GM18502 (cell line): ENCODE results near the gene PPP1R15A.
"Not testable (repeated sequence)": the region's sequence is repeated elsewhere in the genome, so short reads cannot be mapped to it uniquely, and the experiment has no call there.

Experiments
- ATAC-seq: cut with Tn5 transposase; IDR thresholded peaks from one replicate; pipeline ENCODE4 v1.9.1; 2021; ENCODE audit warnings: mild to moderate bottlenecking; ENCODE audit not compliant: unreplicated experiment, poor library complexity

The PPP1R15A gene

DNA sequence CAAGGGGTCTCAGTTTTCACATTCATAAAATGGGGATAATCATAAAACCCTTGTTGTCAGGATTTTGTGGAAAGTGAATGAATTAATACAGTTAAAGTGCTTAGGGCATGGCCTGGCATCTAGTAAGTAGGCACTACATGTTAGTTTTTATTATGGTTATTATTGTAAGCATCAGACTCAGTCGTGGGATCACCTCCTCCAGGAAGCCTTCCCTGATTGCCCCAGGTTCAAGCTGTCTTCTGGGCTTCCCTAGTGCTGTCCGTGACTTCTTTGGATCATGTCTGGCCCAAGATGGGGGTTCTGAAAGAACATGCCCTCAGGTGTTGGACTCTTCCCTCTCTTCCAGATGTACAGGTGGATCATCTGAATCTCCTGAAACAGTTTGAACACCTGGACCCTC, 38.6 kb downstream of the PPP1R15A start:
- no peak for ATAC-seq

DNA sequence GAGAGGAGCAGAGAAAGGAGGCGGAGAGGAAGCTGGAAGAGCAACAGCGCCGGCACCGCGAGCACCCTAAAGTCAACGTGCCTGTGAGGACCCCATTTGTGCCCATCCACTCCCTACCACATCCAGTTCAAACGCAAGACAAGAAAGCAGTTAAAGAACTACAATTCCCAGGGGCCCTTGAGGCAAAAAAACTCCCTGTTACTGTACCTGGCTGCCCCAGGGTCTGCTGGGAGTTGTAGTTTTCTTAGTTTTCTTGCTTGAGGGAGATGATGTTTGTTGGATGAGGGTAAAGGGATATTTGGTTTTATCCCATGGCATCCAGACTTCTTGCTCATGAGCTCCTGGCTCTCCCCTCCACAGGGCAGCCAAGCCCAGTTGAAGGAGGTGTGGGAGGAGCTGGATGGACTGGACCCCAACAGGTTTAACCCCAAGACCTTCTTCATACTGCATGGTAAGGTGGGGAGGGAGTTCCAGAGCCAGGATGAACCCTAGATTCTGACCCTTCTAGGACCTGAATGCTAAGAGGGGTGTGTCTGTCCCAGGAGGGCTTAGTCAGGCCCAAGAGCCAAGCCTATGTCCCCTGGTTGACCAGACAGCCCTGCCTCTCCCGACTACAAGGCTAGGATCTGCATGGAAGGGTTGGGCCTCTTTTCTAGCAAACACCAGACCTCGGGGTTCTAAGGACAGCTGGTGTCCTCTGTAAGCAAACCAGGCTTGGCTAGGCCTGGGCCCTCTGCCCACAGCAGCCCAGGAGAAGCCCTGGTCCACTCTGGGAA, 41.1 kb downstream of the PPP1R15A start:
- no peak for ATAC-seq

DNA sequence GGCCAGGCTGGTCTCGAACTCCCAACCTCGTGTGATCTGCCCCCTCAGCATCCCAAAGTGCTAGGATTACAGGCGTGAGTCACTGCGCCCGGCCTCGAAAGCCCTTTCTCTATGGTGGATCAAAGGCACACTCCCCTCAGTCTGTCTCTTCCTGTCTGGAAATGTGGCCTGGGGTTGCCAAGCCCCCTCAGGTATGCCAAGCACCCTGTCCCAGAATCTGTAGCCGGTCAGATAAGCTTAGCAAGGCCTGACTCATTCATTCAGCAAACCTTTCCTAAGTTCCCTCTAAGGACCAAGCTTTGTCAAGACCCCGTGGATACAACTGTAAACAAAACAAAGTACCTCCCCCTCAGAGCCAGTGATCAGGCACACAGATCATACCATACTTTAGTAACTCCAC, 42.0 kb downstream of the PPP1R15A start:
- no peak for ATAC-seq

GRCh38 chr19:48915757-48916156, 43.5 kb downstream of the PPP1R15A start:
- no peak for ATAC-seq

GRCh38 chr19:48918071-48918470, 45.9 kb downstream of the PPP1R15A start:
- no peak for ATAC-seq

- no peak for ATAC-seq
These were observed 46.6 kb downstream of the PPP1R15A start for GRCh38 chr19:48918801-48919247.

DNA sequence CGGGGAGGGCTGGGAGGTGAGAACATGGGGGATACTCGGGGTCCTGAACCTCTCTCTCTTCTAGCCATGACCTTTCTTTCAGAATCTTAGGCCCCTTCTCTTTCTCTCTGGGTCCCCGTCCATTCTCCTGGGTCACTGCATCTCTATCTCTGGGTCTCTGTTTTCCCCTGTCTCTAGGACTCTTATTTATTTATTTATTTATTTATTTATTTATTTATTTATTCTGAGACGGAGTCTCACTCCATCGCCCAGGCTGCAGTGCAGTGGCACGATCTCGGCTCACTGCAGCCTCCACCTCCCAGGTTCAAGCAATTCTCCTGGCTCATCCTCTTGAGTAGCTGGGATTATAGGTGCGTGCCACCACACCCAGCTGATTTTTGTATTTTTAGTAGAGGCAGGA, 47.0 kb downstream of the PPP1R15A start:
- ATAC-seq, result not testable (repeated sequence)

DNA sequence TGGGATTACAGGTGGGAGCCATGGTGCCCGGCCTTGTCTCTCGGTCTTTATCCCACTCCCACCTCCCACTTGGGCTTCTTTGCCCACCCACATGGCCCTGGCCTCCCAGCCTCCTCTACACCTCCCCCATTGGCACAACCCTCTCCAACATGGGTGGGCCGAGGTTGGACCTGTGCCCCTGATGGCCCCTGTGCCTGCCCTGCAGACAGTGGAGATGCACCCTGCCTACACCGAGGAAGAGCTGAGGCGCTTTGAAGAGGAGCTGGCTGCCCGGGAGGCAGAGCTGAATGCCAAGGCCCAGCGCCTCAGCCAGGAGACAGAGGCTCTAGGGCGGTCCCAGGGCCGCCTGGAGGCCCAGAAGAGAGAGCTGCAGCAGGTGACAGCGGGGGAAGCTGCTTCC, 48.7 kb downstream of the PPP1R15A start:
- ATAC-seq, result no peak

DNA sequence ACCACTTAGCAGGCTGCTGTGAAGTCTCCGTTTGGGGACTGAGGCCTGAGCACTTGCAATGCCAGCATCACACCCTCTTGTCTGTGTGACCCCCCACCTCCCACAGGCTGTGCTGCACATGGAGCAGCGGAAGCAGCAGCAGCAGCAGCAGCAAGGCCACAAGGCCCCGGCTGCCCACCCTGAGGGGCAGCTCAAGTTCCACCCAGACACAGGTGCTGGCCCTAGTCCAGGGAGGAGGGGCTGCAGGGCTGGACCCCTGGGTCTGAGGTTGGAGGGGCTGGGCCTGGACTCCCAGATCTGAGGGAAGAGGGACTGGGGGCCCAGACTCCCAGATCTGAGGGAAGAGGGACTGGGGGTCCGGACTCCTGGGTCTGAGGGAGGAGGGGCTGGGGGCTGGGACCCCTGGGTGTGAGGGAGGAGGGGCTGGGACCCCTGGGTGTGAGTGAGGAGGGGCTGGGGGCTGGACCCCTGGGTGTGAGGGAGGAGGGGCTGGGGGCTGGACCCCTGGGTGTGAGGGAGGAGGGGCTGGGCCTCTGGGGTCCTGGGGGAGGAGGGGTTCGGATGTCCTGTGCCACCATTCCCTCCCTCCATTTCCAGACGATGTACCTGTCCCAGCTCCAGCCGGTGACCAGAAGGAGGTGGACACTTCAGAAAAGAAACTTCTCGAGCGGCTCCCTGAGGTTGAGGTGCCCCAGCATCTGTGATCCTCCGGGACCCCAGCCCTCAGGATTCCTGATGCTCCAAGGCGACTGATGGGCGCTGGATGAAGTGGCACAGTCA, 49.7 kb downstream of the PPP1R15A start:
- ATAC-seq, result no peak

- ATAC-seq, result no peak
These were observed 50.6 kb downstream of the PPP1R15A start for GRCh38 chr19:48922548-48923490.

DNA sequence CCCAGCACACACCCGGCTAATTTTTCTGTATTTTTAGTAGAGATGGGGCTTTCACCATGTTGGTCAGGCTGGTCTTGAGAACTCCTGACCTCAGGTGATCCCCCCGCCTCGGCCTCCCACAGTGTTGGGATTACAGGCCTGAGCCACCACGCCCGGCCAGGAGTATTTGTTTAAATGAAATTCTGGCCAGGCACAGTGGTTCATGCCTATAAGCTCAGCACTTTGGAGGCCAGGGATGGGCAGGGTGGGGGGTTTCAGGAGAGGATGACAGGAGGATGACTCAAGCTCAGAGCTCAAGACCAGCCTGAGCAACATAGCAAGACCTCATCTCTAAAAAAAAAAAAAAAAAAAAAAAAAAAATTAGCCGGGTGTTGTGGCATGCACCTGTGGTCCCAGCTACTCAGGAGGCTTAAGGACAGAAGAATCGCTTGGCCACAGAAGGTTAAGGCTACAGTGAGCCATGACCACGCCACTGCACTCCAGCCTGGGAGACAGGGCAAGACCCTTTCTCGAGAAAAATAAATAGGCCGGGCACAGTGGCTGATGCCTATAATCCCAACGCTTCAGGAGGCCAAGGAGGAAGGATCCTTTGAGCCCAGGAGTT, 53.1 kb downstream of the PPP1R15A start:
- ATAC-seq, result no peak
